HEK293 (cell line): ENCODE results near the gene NME3.

Experiments used
- CTCF ChIA-PET: fragments of 350-600 bp; formaldehyde crosslinking; extraction: SDS; loops from one replicate; lab custom pipeline; 2021; ENCODE audit warnings: antibody characterized with exemption; lab: Yijun Ruan, JAX
- POLR2A ChIA-PET: fragments of 300-600 bp; formaldehyde crosslinking; extraction: SDS; loops from one replicate; lab custom pipeline; 2020; ENCODE audit warnings: antibody characterized with exemption, inconsistent platforms; lab: Yijun Ruan, JAX
- H3K27ac ChIP-seq: fragments of 200-500 bp; sonication (Bioruptor generic); 2 replicates; pipeline ENCODE4 v1.5.1; 2014; ENCODE audit warnings: low read depth, low read length, control low read depth, inconsistent platforms; ENCODE audit errors: extremely low read depth
- H3K36me3 ChIP-seq, 2 experiments: fragments of 200-500 bp in 1 of 2; sonication (Bioruptor generic) in 1 of 2; 1 replicate in 1 of 2; 2 replicates in 1 of 2; pipeline ENCODE4 v1.5.1; 2014 to 2017; ENCODE audit warnings: inconsistent platforms in 2 of 2, low read length in 2 of 2; ENCODE audit not compliant: control insufficient read depth in 2 of 2, insufficient read depth in 1 of 2
- H3K4me1 ChIP-seq: fragments of 200-500 bp; sonication (Bioruptor generic); 2 replicates; pipeline ENCODE4 v1.5.1; 2014; ENCODE audit warnings: mild to moderate bottlenecking, low read length, inconsistent platforms; ENCODE audit not compliant: control insufficient read depth, insufficient read depth
- H3K4me3 ChIP-seq: 2 replicates; pipeline ENCODE4 v1.5.1; 2011; ENCODE audit warnings: low read depth, mild to moderate bottlenecking, control low read depth, low read length, moderate library complexity
- H3K9me3 ChIP-seq: fragments of 200-500 bp; sonication (Bioruptor generic); 2 replicates; pipeline ENCODE4 v1.5.1; 2014; ENCODE audit warnings: low read depth, low read length, inconsistent platforms; ENCODE audit not compliant: control insufficient read depth, insufficient read depth
- KLF1 ChIP-seq: fragments of 450-650 bp; formaldehyde crosslinking; IDR thresholded peaks from 2 replicates; pipeline ENCODE4 v1.5.1; 2016; ENCODE audit warnings: missing biosample characterization, missing genetic modification characterization
- KLF16 ChIP-seq: fragments of 450-650 bp; formaldehyde crosslinking; IDR thresholded peaks from 2 replicates; pipeline ENCODE4 v1.5.1; 2017; ENCODE audit warnings: missing biosample characterization, missing genetic modification characterization
- KLF17 ChIP-seq: fragments of 450-650 bp; formaldehyde crosslinking; IDR thresholded peaks from 2 replicates; pipeline ENCODE4 v1.5.1; 2016; ENCODE audit warnings: missing biosample characterization, missing genetic modification characterization
- KLF8 ChIP-seq: fragments of 450-650 bp; formaldehyde crosslinking; IDR thresholded peaks from 2 replicates; pipeline ENCODE4 v1.5.1; 2016; ENCODE audit warnings: missing biosample characterization, missing genetic modification characterization
- SALL2 ChIP-seq: fragments of 450-650 bp; formaldehyde crosslinking; IDR thresholded peaks from 2 replicates; pipeline ENCODE4 v1.5.0; 2017; ENCODE audit warnings: missing biosample characterization, mild to moderate bottlenecking, missing genetic modification characterization, borderline replicate concordance
- SCRT1 ChIP-seq: fragments of 450-650 bp; formaldehyde crosslinking; IDR thresholded peaks from 2 replicates; pipeline ENCODE4 v1.5.1; 2016; ENCODE audit warnings: missing biosample characterization, missing genetic modification characterization, borderline replicate concordance
- SP3 ChIP-seq: fragments of 450-650 bp; formaldehyde crosslinking; IDR thresholded peaks from 2 replicates; pipeline ENCODE4 v1.5.1; 2016; ENCODE audit warnings: missing biosample characterization, missing genetic modification characterization
- TRIM28 ChIP-seq: IDR thresholded peaks from 2 replicates; pipeline ENCODE4 v1.6.1; 2011; ENCODE audit warnings: low read length, control low read depth, borderline replicate concordance
- YY2 ChIP-seq: fragments of 450-650 bp; formaldehyde crosslinking; IDR thresholded peaks from 2 replicates; pipeline ENCODE4 v1.5.1; 2016; ENCODE audit warnings: missing biosample characterization, missing genetic modification characterization
- ZBTB1 ChIP-seq: fragments of 450-650 bp; formaldehyde crosslinking; IDR thresholded peaks from 2 replicates; pipeline ENCODE4 v1.5.1; 2016; ENCODE audit warnings: missing biosample characterization, missing genetic modification characterization
- ZEB2 ChIP-seq: fragments of 450-650 bp; formaldehyde crosslinking; IDR thresholded peaks from 2 replicates; pipeline ENCODE4 v1.5.1; 2016; ENCODE audit warnings: missing biosample characterization, missing genetic modification characterization
- ZNF140 ChIP-seq: fragments of 450-650 bp; formaldehyde crosslinking; IDR thresholded peaks from 2 replicates; pipeline ENCODE4 v1.5.1; 2016; ENCODE audit warnings: missing biosample characterization, missing genetic modification characterization
- ZNF473 ChIP-seq: fragments of 450-650 bp; formaldehyde crosslinking; IDR thresholded peaks from 2 replicates; pipeline ENCODE4 v1.5.1; 2017; ENCODE audit warnings: missing biosample characterization, missing genetic modification characterization
- ZNF580 ChIP-seq: fragments of 450-650 bp; formaldehyde crosslinking; IDR thresholded peaks from 2 replicates; pipeline ENCODE4 v1.5.1; 2016; ENCODE audit warnings: missing biosample characterization, missing genetic modification characterization
- ZNF600 ChIP-seq: fragments of 450-650 bp; formaldehyde crosslinking; IDR thresholded peaks from 2 replicates; pipeline ENCODE4 v1.5.1; 2016; ENCODE audit warnings: missing biosample characterization, missing genetic modification characterization
- ZNF610 ChIP-seq: fragments of 450-650 bp; formaldehyde crosslinking; IDR thresholded peaks from 2 replicates; pipeline ENCODE4 v1.5.1; 2016; ENCODE audit warnings: missing biosample characterization, missing genetic modification characterization, borderline replicate concordance
- ZNF624 ChIP-seq: fragments of 450-650 bp; formaldehyde crosslinking; IDR thresholded peaks from 2 replicates; pipeline ENCODE4 v1.5.1; 2017; ENCODE audit warnings: missing biosample characterization, missing genetic modification characterization
- ZNF670 ChIP-seq: fragments of 450-650 bp; formaldehyde crosslinking; IDR thresholded peaks from 2 replicates; pipeline ENCODE4 v1.5.1; 2016; ENCODE audit warnings: missing biosample characterization, missing genetic modification characterization, low read depth
- ZNF830 ChIP-seq: fragments of 450-650 bp; IDR thresholded peaks from 2 replicates; pipeline ENCODE4 v1.5.0; 2018; ENCODE audit warnings: missing biosample characterization, missing genetic modification characterization, low read depth, mild to moderate bottlenecking, moderate library complexity
- TF ChIP-seq, protein P1 (sequence below): fragments of 450-650 bp; formaldehyde crosslinking; IDR thresholded peaks from 2 replicates; pipeline ENCODE4 v1.5.1; 2016; ENCODE audit warnings: missing biosample characterization, missing genetic modification characterization
- TF ChIP-seq, protein P2 (sequence below): fragments of 450-650 bp; formaldehyde crosslinking; IDR thresholded peaks from 2 replicates; pipeline ENCODE4 v1.5.1; 2016; ENCODE audit warnings: missing biosample characterization, missing genetic modification characterization, borderline replicate concordance

NME3 gene

GRCh38 chr16:1777375-1778199 is 6.2 kb upstream of the NME3 start:
- Histone ChIP-seq H3K9me3 (no peaks in the 10 kb centered on the region), H3K4me1 (peaks cover 9% of the 10 kb centered on the region), H3K27ac (peak overlapping the region; percentile 22; the same call in 1 of the 2 replicates), H3K36me3 (peaks cover 4 to 68% of the 10 kb centered on the region in 2 experiments; a peak in 2 of 3 replicates), H3K4me3 (no peak overlapping the region)
- ChIA-PET POLR2A (interaction anchor here (0.6 to 1.0 kb wide), 3 partner anchors 11 to 187 kb away, joined by 3 read pairs; partner anchors contain the start of gene RPS2), CTCF (no interaction called here)
- TF ChIP-seq SP3 (tag by site-specific recombination) (no peak), ZNF830 (no peak), ZBTB1 (tag by site-specific recombination) (no peak), KLF16 (tag by site-specific recombination) (no peak), ZNF580 (no peak), KLF1 (tag by site-specific recombination) (peak; percentile 58; the same call in 1 of the 2 replicates), ZNF600 (tag by site-specific recombination) (peak; percentile 24; the same call in 1 of the 2 replicates), KLF8 (peak; percentile 14; the same call in 1 of the 2 replicates), ZEB2 (tag by site-specific recombination) (0 out of 2 replicates have a peak, but pooled peaks have one; percentile 19), SALL2 (tag by site-specific recombination) (no peak), TRIM28 (no peak), ZNF670 (tag by site-specific recombination) (no peak), ZNF473 (tag by site-specific recombination) (no peak), KLF17 (tag by site-specific recombination) (no peak)

- H3K9me3 ChIP-seq: no peaks in the 10 kb centered on the region
- ChIA-PET POLR2A (interaction anchor here (1.0 kb wide), 1 partner anchor 14 kb away, joined by 3 read pairs; no protein-coding TSS in a partner anchor), CTCF (no interaction called here)
- no peak overlapping the region for H3K4me3 ChIP-seq
- TF ChIP-seq SCRT1 (tag by site-specific recombination): no peak
- TF ChIP-seq ZNF624 (tag by site-specific recombination): no peak
- TF ChIP-seq YY2 (tag by site-specific recombination): no peak
- TF ChIP-seq, protein P1, sequence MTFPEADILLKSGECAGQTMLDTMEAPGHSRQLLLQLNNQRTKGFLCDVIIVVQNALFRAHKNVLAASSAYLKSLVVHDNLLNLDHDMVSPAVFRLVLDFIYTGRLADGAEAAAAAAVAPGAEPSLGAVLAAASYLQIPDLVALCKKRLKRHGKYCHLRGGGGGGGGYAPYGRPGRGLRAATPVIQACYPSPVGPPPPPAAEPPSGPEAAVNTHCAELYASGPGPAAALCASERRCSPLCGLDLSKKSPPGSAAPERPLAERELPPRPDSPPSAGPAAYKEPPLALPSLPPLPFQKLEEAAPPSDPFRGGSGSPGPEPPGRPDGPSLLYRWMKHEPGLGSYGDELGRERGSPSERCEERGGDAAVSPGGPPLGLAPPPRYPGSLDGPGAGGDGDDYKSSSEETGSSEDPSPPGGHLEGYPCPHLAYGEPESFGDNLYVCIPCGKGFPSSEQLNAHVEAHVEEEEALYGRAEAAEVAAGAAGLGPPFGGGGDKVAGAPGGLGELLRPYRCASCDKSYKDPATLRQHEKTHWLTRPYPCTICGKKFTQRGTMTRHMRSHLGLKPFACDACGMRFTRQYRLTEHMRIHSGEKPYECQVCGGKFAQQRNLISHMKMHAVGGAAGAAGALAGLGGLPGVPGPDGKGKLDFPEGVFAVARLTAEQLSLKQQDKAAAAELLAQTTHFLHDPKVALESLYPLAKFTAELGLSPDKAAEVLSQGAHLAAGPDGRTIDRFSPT (tag by site-specific recombination): 0 out of 2 replicates have a peak, but pooled peaks have one; percentile 31
- TF ChIP-seq, protein P2, sequence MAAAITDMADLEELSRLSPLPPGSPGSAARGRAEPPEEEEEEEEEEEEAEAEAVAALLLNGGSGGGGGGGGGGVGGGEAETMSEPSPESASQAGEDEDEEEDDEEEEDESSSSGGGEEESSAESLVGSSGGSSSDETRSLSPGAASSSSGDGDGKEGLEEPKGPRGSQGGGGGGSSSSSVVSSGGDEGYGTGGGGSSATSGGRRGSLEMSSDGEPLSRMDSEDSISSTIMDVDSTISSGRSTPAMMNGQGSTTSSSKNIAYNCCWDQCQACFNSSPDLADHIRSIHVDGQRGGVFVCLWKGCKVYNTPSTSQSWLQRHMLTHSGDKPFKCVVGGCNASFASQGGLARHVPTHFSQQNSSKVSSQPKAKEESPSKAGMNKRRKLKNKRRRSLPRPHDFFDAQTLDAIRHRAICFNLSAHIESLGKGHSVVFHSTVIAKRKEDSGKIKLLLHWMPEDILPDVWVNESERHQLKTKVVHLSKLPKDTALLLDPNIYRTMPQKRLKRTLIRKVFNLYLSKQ (tag by site-specific recombination): no peak
- no peak for TF ChIP-seq ZNF610
- TF ChIP-seq ZNF140 (tag by site-specific recombination): no peak
- H3K27ac ChIP-seq: no peak overlapping the region
- peaks cover 4 to 74% of the 10 kb centered on the region in 2 experiments; a peak in 2 of 3 replicates for H3K36me3 ChIP-seq
- peaks cover 9% of the 10 kb centered on the region for H3K4me1 ChIP-seq
These were observed 5.6 kb upstream of the NME3 start for GRCh38 chr16:1776991-1777374.
